Measurements from ENCODE around the gene SNAI3.

Gene SNAI3

DNA sequence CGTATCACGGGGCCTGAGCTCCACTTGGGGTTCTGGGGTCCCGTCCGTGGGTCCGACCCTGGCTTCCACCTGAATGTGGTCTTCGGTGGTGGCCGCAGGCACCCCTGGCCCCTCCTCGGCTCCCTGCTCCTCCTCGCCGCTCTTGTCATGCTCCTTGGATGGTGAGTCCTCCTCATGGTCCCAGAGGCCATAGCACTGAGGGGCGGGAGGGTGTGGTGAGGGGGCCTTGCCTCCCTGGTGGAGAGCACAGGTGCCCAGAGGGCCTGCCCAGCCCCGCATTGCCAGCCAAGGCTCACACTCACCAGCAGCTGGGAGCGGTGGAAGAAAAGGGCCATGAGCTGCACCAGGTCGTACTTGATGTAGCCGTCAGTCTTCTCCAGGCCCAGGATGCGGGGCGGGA is 34.9 kb upstream of the SNAI3 start:
- DNase-seq: no peak

DNA sequence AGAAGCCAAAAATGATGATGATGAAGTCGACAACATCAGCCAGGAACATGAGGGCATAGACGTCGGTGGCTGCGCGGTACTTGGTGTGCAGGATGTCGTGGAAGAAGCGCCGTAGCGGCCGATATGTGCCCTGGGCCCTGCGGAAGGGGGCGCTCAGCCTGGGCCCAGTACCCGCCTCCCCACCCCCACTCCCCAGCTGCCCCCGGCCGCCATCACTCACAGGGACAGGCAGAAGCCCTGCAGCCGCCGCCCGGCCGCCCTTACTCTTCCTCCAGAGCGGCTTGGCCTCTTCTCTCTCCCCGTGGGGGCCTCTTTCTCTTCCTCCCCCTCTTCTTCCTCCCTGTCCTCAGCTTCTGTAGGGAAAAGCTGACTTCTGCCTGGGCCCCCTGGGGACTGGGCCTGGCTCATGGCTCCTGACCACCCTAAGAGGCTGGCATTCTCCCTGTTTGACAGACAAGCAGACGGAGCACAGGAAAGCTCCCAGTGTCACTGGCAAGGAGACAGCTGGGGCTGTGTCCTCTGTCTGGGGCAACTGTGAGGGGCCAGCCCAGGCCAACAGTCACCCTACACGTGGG is 34.2 kb upstream of the SNAI3 start:
- no peak for DNase-seq

DNA sequence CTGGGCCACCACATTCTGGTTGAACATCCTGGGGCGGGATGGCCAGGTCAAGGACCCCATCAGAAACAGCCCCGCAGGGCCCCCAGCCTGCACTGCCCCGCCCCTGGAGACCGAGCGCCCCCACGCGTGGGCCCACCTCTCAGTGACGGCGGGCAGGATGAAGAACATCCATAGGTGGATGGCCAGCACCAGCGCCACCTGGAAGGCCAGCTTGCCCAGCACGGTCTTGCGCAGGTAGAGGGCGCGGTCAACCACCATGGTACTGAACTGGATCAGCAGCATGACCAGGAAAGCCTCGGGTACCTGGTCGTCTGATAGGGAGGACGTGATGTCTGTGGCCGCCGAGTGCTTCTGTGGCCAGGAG is 33.6 kb upstream of the SNAI3 start:
- DNase-seq: no peak

DNA sequence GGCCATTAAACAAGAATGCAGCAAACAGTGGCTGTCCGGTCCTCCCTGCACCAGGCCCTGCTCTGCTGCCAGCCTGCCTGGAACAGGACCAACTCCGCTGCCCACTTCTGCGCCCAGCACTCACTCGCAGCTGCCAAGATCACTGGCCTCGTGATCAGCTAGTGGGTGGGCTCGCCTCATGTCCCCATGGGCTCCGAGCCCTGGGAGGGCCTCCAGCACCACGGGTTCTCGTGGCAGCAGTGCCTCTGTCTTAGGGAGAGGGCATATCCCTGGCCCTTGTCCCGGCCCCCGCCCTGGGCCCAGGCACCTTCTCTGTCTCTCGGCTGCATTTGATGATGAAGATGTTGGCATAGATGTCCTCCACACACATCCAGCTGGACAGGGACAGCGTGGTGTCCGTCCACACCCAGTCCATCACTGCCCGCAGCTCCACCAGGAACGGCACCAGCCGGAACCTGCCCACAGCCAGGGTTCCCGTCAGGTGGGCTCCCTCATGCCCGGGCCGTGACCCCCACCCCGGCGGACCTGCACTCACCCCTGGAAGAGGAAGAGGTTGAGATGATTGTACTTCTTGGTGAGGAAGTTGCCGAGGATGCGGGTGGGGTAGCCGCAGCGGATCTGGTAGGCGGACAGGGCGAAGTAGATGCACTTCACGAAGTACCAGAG is 33.1 kb upstream of the SNAI3 start:
- no peak for DNase-seq

DNA sequence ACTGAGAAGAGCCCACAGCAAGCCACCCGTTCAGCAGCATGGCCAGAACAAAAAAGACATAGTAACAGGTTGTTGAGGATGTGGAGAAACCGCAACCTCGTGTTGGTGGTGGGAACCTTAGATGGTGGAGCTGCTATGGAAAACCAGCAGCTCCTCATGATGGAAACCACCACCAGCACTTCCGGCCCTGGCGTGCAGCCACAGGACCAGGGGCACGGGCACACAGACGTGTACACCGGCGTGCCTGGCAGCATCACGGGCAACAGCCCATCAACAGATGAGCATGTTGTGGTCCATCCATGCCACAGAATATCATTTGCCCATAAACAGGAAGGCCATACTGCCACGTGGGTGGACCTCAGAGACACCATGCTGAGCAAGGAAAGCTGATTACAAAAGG is 31.9 kb upstream of the SNAI3 start:
- no peak for DNase-seq

DNA sequence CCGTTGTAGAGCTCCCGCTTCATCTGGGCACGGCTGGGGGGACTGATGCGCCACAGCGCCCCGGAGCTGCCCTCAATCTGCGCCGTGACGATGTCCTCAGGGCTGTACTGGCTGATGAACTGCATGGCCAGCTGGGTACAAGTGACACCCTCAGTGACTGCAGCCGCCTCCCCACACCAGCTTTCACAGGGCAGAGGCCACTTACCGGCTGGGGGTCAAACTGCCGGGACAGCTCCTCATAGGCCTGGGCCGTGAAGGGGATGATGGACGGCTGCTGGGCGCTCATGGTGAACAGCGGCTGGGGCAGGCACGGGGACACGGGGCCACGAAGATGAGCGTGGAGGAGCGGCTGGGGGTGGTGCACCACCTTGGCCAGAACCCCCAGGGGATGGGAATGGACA is 30.3 kb upstream of the SNAI3 start:
- no peak for DNase-seq

DNA sequence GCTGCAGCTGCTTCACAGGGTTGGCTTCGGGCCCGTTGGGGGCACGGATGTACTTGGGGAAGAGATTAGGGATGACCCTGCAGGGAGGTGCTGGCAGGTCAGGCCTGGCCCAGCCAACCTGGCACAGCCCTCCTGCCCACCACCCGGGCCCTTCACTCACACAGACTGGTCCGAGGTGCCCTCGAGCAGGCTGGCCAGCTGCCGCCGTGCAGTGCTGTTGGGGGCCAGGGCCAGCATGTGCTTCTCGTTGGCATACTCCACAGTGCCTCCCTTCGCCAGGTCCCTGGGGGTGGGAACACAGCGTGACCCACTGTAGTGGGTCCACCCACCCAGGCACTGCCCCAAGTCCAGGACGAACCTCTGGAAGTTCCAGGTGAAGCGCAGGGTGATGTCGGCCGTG is 29.9 kb upstream of the SNAI3 start:
- DNase-seq: no peak

DNA sequence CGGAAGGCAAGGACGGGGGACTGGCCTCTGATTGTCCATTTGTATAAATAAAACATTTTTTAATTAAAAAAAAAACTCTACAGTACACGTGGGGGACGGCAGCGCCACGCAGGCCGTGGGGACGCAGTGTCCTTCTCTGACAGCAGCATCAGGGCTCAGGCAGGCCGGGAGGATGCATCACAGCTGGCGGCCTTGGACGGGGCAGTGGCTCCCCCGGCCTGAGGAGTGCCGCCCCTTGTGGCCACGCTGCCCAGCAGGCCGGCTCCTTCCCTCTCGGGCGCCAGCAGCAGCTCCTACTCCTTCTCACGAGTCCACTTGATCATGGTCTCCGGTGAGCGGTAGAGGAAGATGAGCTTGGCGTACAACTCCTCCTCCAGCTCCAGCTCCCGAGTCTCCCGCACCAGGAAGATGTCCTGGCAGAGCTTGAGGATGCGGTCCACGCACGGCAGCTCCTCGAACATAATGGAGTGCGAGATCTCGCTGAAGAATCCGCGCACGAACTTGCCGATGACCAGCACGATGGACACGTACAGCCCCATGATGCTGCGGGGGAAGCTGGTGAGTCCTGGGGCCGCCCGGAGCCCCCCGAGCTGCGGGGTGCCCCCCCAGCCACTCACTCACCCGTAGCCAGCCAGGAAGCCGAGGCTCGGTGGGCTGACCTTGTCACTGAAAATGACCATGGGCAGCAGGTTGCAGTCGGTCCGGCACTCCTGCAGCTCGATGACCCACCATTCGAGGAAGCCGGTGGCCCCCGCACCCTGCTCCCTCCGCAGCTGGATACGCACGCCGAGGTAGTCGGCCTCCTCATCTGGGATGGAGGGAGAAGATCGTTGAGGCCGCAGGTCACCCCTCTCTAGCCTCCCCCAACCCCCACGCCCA is 29.2 kb upstream of the SNAI3 start:
- DNase-seq: no peak

DNA sequence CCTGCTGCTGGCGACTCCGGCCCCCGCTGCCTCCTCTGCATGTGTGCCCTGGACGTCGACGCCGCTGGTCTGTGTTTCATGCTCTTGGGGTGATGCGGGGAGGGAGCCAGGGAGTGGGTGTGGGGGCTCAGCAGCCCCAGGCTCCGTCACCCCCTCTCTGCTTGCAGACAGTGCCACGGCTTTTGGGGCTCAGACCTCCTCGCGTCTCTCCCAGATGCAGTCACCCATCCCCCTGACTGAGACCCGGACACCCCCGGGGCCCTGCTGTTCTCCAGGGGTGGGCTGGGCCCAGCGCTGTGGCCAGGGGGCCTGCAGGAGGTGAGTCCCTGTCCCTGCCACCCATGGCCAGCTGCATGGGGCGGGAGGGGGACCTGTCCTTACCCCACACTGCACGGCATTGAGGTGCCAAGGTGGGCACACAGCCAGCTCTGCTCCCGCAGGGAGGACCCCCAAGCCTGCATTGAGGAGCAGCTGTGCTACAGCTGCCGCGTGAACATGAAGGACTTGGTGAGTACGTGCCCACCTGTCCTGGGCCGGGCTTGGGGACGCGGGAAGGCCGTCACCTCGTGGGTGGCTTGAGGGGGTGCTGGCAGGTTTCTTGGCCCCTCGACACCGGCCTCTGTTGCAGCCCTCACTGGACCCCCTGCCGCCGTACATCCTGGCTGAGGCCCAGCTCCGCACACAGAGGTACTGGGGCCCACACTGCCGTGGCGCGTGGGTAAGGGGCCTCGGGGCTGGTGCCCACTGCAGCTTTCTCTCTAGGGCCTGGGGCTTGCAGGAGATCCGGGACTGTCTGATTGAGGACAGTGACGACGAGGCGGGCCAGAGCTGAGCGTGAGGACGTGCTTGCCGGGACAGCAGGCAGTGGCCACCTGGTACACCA is 28.4 kb upstream of the SNAI3 start:
- no peak for DNase-seq

DNA sequence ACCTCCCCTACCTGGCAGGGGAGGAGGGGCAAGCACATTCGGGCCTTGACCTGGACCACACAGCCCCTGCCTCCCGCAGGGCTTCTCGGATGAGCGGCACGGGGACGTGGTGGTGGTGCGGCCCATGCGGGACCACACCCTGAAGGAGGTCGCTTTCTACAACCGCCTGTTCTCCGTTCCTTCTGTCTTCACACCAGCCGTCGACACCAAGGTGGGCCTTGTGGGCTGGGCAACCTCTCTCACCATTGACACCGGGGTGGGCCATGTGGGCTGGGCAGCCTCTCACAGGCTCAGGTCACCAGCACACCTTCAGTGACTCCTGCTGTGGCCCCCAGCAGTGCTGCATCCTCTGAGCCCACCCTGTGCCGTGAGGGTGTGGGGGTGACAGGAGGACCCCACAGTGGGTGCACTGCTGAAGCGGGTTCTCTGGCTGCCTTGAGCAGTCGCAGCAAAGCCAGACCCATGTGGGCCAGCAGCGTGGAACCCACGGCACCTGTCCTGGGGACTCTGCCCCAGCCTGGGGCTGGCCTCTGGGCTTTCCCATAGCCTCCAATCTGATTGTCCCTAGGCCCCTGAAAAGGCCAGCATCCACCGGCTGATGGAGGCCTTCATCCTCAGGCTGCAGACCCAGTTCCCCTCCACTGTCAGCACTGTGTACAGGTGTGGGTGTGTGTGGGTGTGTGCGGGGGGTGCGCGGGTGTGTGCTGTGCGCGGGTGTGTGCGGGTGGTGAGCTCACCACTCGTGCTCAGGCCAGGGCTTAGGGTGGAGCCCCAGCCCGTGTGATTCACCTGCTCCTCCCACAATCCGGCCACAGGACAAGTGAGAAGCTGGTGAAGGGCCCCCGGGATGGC is 27.5 kb upstream of the SNAI3 start:
- no peak for DNase-seq

DNA sequence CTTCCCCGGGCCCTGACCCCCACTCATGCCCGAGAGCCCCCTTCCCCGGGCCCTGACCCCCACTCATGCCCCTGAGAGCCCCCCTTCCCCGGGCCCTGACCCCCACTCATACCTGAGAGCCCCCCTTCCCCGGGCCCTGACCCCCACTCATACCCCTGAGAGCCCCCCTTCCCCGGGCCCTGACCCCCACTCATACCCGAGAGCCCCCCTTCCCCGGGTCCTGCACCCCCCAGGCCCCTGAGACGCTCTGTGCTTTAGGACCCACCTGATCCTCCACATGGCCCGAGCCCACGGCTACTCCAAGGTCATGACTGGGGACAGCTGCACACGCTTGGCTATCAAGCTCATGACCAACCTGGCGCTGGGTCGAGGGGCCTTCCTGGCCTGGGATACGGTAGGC is 26.7 kb upstream of the SNAI3 start:
- DNase-seq: no peak

DNA sequence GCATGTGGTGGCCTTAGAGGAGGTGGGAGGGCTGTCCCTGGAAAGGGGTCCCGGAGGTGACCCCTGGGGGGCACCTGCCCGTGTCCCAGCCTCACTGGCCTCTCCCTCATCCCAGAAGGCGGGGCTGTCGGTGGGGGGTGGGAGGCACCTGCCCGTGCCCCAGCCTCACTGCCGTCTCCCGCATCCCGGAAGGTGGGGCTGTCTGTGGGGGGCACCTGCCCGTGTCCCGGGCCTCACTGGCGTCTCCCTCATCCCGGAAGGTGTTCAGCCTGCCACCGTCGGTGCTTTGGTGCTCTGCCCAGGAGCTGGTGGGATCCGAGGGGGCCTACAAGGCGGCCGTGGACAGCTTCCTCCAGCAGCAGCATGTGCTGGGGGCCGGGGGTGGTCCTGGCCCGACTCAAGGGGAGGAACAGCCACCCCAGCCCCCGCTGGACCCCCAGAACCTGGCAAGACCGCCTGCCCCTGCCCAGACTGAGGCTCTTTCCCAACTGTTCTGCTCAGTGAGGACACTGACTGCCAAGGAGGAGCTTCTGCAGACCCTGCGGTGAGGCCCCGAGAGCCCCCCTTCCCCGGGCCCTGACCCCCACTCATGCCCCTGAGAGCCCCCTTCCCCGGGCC is 26.2 kb upstream of the SNAI3 start:
- no peak for DNase-seq

DNA sequence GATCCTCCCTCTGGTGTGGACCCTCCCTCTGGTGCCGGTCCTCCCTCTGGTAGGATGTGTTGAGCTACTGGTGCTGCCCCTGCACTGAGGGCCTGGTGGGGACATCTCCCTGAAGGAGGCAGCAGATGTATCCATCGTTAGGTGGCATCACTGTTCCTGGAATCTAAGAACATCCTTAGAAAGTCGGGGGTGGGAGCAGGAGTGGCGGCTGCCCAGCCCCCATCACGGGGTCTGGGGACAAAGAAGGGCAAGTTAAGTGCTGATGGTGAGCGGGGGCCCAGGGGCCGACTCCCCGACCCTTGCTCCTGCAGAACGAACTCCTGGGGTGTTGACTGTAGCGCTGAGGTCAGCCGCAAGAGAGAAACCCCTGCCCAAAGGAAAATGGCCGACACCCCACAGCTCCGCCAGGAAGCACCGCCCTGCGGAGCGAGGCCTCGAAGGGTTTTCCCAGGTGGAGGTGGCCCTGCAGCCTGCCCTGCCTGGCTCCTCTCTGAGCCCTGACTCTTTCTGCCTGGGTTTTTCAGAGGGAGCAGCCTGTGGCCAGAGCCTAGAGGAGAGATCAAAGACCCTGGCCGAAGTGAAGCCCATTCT is 25.5 kb upstream of the SNAI3 start:
- DNase-seq: no peak

DNA sequence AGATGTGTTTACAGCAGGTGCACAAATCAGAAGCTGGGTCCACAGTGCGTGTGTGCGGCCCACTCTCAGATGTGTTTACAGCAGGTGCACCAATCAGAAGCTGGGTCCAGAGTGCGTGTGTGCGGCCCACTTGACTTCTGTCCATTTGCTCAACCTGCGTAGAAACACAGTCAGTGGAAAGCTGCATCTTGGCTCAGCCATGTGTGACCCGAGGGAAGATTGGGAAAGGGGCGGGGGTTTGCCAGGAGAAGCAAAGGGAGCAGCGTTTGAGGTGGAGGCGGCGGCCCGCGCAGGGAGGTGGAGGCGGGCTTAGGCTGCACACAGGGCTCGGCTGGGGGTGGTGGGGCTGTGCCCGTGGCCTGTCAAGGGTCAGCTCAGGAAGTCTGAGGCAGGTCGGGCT is 24.2 kb upstream of the SNAI3 start:
- DNase-seq: no peak

DNA sequence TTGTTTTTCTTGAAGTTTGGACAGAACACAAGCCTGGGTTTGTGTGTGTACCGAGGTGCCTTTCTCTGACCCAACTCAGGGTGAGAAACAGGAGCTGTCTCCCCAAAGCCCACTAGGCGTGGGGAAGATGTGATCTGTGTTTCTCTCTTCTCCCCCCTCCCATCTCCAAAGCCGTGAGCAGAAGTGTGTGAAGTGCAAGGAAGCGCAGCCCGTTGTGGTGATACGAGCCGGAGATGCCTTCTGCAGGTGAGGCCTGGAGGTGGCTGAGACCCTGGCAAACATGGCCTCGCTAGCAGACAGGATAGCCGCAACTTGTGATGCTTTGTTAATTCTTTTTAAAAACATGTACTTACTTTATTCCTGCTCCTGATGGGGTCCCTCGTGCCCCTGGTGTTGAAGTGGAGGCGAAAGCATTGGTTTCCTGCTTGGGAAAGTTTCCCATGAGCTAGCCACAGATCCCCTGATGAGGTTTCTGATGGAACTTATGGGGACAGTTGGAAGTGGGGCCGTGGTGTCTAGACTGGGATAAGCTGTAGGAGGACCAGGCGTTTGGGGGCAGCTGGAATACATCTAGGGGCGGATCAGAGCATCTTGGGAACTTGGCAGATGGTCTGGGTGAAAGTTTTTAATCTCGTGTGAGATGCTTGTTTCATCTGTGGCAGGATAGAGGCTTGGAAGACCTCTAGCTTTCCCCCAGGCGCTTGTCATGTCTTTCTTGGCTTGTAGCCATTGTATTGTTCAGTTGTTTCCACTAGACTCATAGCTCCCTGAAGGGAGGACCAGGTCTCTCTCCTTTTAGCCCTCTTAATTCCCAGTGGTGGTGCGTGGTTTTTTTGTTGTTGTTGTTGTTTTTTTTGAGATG is 20.9 kb upstream of the SNAI3 start:
- DNase-seq: no peak

DNA sequence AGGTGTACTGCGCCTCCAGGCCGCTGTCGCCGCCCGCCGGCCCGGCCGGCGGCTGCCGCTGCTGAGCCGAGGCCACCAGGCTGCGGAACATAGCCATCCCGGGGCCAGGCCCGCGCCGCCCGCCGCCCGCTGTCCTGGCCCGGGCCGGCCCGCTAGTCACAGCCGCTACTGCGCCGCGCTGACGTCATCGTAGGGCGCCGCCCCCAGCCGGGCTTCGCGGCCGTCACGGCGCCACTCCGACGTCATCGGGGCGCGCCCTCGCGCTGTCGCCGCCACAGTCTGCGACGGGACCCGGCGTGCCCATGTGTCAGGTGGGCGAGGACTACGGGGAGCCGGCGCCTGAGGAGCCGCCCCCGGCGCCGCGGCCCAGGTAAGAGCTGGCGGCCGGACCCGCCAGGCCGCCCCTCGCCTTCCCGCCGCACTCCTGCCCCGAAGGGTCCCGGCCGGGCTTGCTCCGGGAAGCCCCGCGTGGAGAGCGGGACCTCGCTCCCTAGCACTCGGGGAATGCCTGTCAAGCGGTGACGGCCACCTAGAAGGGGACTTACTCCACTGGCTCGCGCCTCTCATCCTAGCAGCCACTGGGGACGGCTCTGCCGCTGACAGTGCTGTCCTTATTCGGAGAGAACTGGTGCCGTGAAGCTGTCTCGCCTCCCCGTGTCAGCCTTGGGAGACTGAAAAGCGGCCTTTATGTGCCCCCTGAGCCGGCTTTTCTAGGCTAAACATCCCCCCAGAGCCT is 20.1 kb upstream of the SNAI3 start, which contains the start of the genes CTU2 and RNF166:
TSS of gene CTU2 (plus strand) at position 275 of the 736 bp plus-strand sequence. CDS start at position 303, 28 bp downstream.
TSS of gene RNF166 (minus strand) at position 180 of the 736 bp plus-strand sequence. CDS start at position 97, 83 bp downstream.
- DNase-seq: peak; percentile 86 to 92

DNA sequence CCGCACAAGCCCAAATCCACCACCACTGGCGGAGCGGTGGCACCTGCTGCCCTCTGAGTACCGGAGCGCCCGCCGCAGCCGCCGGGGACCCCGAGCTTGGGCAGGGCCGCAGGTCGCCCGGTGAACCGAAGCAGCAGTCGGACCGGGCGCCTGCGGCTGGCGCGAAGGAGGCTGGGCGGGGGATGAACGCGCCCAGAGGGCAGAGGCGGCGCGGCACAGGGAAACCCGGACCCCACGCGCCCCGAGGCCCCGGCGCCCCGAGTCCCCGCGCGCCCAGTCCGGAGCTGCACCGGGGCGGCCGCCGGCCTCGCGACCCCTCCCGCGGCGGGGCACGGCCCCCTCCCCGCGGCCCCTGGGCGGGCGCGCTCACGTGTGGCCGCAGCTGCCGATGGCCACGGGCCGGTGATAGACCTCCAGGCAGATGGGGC is 19.5 kb upstream of the SNAI3 start:
- DNase-seq: no peak

DNA sequence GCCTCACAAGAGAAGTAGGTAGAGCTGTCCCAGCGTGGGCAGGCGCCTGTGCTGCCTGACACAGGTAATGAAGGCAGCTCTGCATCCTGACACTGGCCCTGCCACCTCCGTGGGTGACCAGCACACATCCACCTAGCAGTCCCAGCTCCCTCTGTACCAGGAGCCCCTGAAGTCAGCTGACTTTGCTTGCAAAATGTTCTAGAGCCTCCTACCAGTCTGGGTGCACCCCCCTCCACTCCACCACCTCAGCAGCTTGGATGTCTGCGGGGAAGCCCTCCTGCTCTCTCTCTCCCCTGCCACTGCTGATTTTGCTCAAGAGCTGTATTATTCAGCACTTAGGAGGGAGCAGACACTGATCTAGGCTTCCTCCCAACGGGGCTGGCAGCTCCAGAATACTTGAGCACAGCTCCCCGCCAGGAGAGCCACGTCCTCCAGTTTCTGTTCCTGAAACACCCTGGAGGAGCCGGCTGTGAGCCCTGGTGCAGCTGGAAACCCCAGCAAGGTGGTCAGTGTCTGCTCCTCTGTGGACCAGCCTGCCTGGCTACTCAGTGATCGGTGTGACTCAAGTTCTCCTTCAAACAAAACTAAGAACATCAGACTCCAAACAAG is 18.9 kb upstream of the SNAI3 start:
- peak; percentile 30 to 45 for DNase-seq
